H9 (cell line): ENCODE results near the gene NOLC1. TPM values are rescaled to one million over a fixed set of nuclear protein-coding genes. Genes with fewer than 3 reads are reported as not detected.
A peak's percentile ranks its signal among the peaks of the same experiment; 100 is the strongest.

Experiments used
- DNase-seq: peaks from one replicate; pipeline ENCODE4 v3.0.0-alpha.2; 2017
- H2AFZ ChIP-seq: one replicate; pipeline ENCODE4 v1.6.1; 2013; ENCODE audit warnings: mild to moderate bottlenecking, low read length, control low read depth, moderate library complexity
- H2AK5ac ChIP-seq: 2 replicates; pipeline ENCODE4 v1.6.1; 2013; ENCODE audit warnings: low read length, control low read depth, mixed read lengths; ENCODE audit not compliant: insufficient read length
- H2BK120ac ChIP-seq: one replicate; pipeline ENCODE4 v1.6.1; 2013; ENCODE audit warnings: low read depth, mild to moderate bottlenecking, low read length, control low read depth, inconsistent platforms; ENCODE audit not compliant: poor library complexity, severe bottlenecking
- H2BK12ac ChIP-seq: 2 replicates; pipeline ENCODE4 v1.6.1; 2013; ENCODE audit warnings: low read length, control low read depth, mixed read lengths, low read depth; ENCODE audit not compliant: insufficient read length
- H2BK15ac ChIP-seq: 2 replicates; pipeline ENCODE4 v1.6.1; 2013; ENCODE audit warnings: low read depth, low read length, control low read depth
- H2BK20ac ChIP-seq: one replicate; pipeline ENCODE4 v1.6.1; 2013; ENCODE audit warnings: low read depth, mild to moderate bottlenecking, low read length, control low read depth, inconsistent platforms; ENCODE audit not compliant: poor library complexity, severe bottlenecking
- H2BK5ac ChIP-seq: 2 replicates; pipeline ENCODE4 v1.6.1; 2013; ENCODE audit warnings: low read length, control low read depth, mixed read lengths; ENCODE audit not compliant: insufficient read length
- H3K14ac ChIP-seq: 2 replicates; pipeline ENCODE4 v1.6.1; 2013; ENCODE audit warnings: low read length, control low read depth; ENCODE audit not compliant: insufficient read depth
- H3K18ac ChIP-seq: 2 replicates; pipeline ENCODE4 v1.6.1; 2013; ENCODE audit warnings: low read depth, mild to moderate bottlenecking, mixed read lengths, low read length, control low read depth; ENCODE audit not compliant: insufficient read length
- H3K23ac ChIP-seq: 2 replicates; pipeline ENCODE4 v1.6.1; 2013; ENCODE audit warnings: low read length, control low read depth, mixed read lengths, low read depth; ENCODE audit not compliant: insufficient read length
- H3K23me2 ChIP-seq: 2 replicates; pipeline ENCODE4 v1.6.1; 2013; ENCODE audit warnings: low read depth, mild to moderate bottlenecking, mixed read lengths, low read length, control low read depth; ENCODE audit not compliant: insufficient read length, poor library complexity, severe bottlenecking
- H3K27ac ChIP-seq: 2 replicates; pipeline ENCODE4 v1.5.1; 2013; ENCODE audit warnings: low read length, control low read depth, mixed read lengths, low read depth; ENCODE audit not compliant: insufficient read length
- H3K27me3 ChIP-seq: 2 replicates; pipeline ENCODE4 v1.6.1; 2013; ENCODE audit warnings: low read length, control low read depth, inconsistent platforms; ENCODE audit not compliant: insufficient read depth
- H3K4ac ChIP-seq: 2 replicates; pipeline ENCODE4 v1.6.1; 2013; ENCODE audit warnings: low read depth, mild to moderate bottlenecking, control low read depth, inconsistent platforms, low read length, moderate library complexity
- H3K4me1 ChIP-seq: 2 replicates; pipeline ENCODE4 v1.6.1; 2013; ENCODE audit warnings: low read length, control low read depth, inconsistent platforms; ENCODE audit not compliant: insufficient read depth
- H3K4me2 ChIP-seq: 2 replicates; pipeline ENCODE4 v1.6.1; 2013; ENCODE audit warnings: low read length, control low read depth, mixed read lengths; ENCODE audit not compliant: insufficient read length, insufficient read depth
- H3K56ac ChIP-seq: 2 replicates; pipeline ENCODE4 v1.6.1; 2013; ENCODE audit warnings: low read depth, mild to moderate bottlenecking, mixed read lengths, low read length, control low read depth; ENCODE audit not compliant: insufficient read length
- H3K79me1 ChIP-seq: 2 replicates; pipeline ENCODE4 v1.6.1; 2013; ENCODE audit warnings: low read depth, mild to moderate bottlenecking, moderate library complexity, low read length, control low read depth, inconsistent platforms; ENCODE audit not compliant: insufficient read depth, poor library complexity, severe bottlenecking
- H3K79me2 ChIP-seq: 2 replicates; pipeline ENCODE4 v1.6.1; 2013; ENCODE audit warnings: low read length, control low read depth, inconsistent platforms; ENCODE audit not compliant: insufficient read depth
- H3K9ac ChIP-seq: 2 replicates; pipeline ENCODE4 v1.6.1; 2013; ENCODE audit warnings: low read length, control low read depth, mixed read lengths; ENCODE audit not compliant: insufficient read length; ENCODE audit errors: extremely low read depth
- H3K9me3 ChIP-seq: one replicate; pipeline ENCODE4 v1.6.1; 2013; ENCODE audit warnings: low read depth, low read length, inconsistent platforms; ENCODE audit not compliant: control insufficient read depth
- H3T11ph ChIP-seq: one replicate; pipeline ENCODE4 v1.6.1; 2013; ENCODE audit warnings: mild to moderate bottlenecking, low read length, control low read depth, inconsistent platforms
- H4K20me1 ChIP-seq: one replicate; pipeline ENCODE4 v1.6.1; 2013; ENCODE audit not compliant: control insufficient read depth, insufficient read length, insufficient read depth
- H4K5ac ChIP-seq: 2 replicates; pipeline ENCODE4 v1.6.1; 2013; ENCODE audit warnings: low read depth, mild to moderate bottlenecking, mixed read lengths, low read length, control low read depth; ENCODE audit not compliant: insufficient read length
- H4K8ac ChIP-seq: replicated peaks from 2 replicates; pipeline ENCODE4 v1.6.1; 2013; ENCODE audit warnings: low read length, control low read depth, mixed read lengths, low read depth; ENCODE audit not compliant: insufficient read length
- H4K91ac ChIP-seq: 2 replicates; pipeline ENCODE4 v1.6.1; 2013; ENCODE audit warnings: low read depth, mild to moderate bottlenecking, moderate library complexity, mixed read lengths, low read length, control low read depth; ENCODE audit not compliant: insufficient read length
- H3K27ac Mint-ChIP-seq, 3 experiments: 2 replicates in 2 of 3; 3 replicates in 1 of 3; pipeline ENCODE4 v1.8.0; 2020 to 2021; ENCODE audit warnings: mixed read lengths in 3 of 3, mild to moderate bottlenecking in 1 of 3, moderate library complexity in 1 of 3
- H3K27me3 Mint-ChIP-seq: 2 replicates; pipeline ENCODE4 v1.8.0; 2021; ENCODE audit warnings: low read depth, mild to moderate bottlenecking, moderate library complexity, mixed read lengths
- H3K36me3 Mint-ChIP-seq, 3 experiments: 2 replicates in 2 of 3; 3 replicates in 1 of 3; pipeline ENCODE4 v1.8.0; 2020 to 2021; ENCODE audit warnings: low read depth in 3 of 3, mixed read lengths in 3 of 3; ENCODE audit not compliant: insufficient read depth in 1 of 3
- H3K4me1 Mint-ChIP-seq, 2 experiments: 2 replicates each; pipeline ENCODE4 v1.8.0; 2020; ENCODE audit warnings: mixed read lengths in 2 of 2
- H3K4me3 Mint-ChIP-seq, 2 experiments: 2 replicates in 1 of 2; 3 replicates in 1 of 2; pipeline ENCODE4 v1.8.0; 2020 to 2021; ENCODE audit warnings: mild to moderate bottlenecking in 2 of 2, mixed read lengths in 2 of 2, moderate library complexity in 1 of 2
- H3K9me3 Mint-ChIP-seq, 2 experiments: 2 replicates in 1 of 2; 3 replicates in 1 of 2; pipeline ENCODE4 v1.8.0; 2020; ENCODE audit warnings: mild to moderate bottlenecking in 2 of 2, mixed read lengths in 2 of 2, moderate library complexity in 1 of 2
- CTCF ChIP-seq: fragments of 200-600 bp; sonication (generic); conservative IDR thresholded peaks from 3 replicates; pipeline ENCODE4 v1.8.0; 2021; ENCODE audit warnings: antibody characterized with exemption, mild to moderate bottlenecking
- WGBS: extraction: QIAGEN DNeasy Blood & Tissue Kit; methylation state at CpG from one replicate; pipeline ENCODE4 v1.1.7; 2013; ENCODE audit warnings: missing lambda C conversion rate, low lambda C conversion rate, mixed read lengths; ENCODE audit not compliant: insufficient read length; ENCODE audit errors: extremely low coverage; 5-methylcytosine and 5-hydroxymethylcytosine counted together
- total RNA-seq: library from RNA; stranded (reverse); gene quantifications from 2 replicates; pipeline ENCODE4 v1.2.1, GENCODE V29; 2021

The NOLC1 gene
- total RNA-seq, 1 experiment from 2014 or later, result 171 TPM

- peak overlapping the region in 1 of 3 experiments; percentile 73; a peak in 2 of 7 replicates for H3K27ac Mint-ChIP-seq
- Histone ChIP-seq H3K27ac (no peak overlapping the region), H3K9ac (no peak overlapping the region), H4K5ac (no peak overlapping the region), H3T11ph (no peak overlapping the region), H2BK120ac (no peak overlapping the region), H2AK5ac (no peak overlapping the region), H3K4me1 (no peaks in the 10 kb centered on the region; the same call in 1 of the 2 replicates), H3K56ac (no peak overlapping the region), H3K4ac (no peak overlapping the region), H2AFZ (no peak overlapping the region), H4K8ac (no peak overlapping the region), H3K27me3 (no peaks in the 10 kb centered on the region), H4K20me1 (no peaks in the 10 kb centered on the region), H3K14ac (no peak overlapping the region; the same call in 1 of the 2 replicates), H2BK15ac (no peak overlapping the region), H2BK5ac (no peak overlapping the region), H3K79me1 (peaks cover 15% of the 10 kb centered on the region), H3K18ac (no peak overlapping the region), H3K23me2 (peaks cover 2% of the 10 kb centered on the region), H3K9me3 (no peaks in the 10 kb centered on the region), H2BK20ac (no peak overlapping the region), H4K91ac (no peak overlapping the region), H3K79me2 (peaks cover 34% of the 10 kb centered on the region), H2BK12ac (no peak overlapping the region), H3K4me2 (no peak overlapping the region), H3K23ac (no peak overlapping the region)
- H3K4me3 Mint-ChIP-seq, result no peak overlapping the region
- no peaks in the 10 kb centered on the region for H3K27me3 Mint-ChIP-seq
- no peaks in the 10 kb centered on the region for H3K9me3 Mint-ChIP-seq
- H3K36me3 Mint-ChIP-seq, result peaks cover 72 to 80% (median 79%) of the 10 kb centered on the region in 3 experiments
- no peak for DNase-seq
- peaks cover 16 to 18% of the 10 kb centered on the region in 2 experiments for H3K4me1 Mint-ChIP-seq
- TF ChIP-seq CTCF, result no peak
- no CpG with 5 or more reads among the region's 15 CpGs for WGBS
Observed at GRCh38 chr10:102139281-102140110, 12.7 kb upstream of the NOLC1 start.
